HG03460 (cell line): ENCODE data around the gene ELL2.
A peak's percentile ranks its signal among the peaks of the same experiment; 100 is the strongest.
"Not testable (repeated sequence)": the region's sequence is repeated elsewhere in the genome, so short reads cannot be mapped to it uniquely, and the experiment has no call there.

Source experiments
- ATAC-seq: cut with Tn5 transposase; IDR thresholded peaks from one replicate; pipeline ENCODE4 v1.9.1; 2021; ENCODE audit not compliant: unreplicated experiment

ELL2 gene

DNA sequence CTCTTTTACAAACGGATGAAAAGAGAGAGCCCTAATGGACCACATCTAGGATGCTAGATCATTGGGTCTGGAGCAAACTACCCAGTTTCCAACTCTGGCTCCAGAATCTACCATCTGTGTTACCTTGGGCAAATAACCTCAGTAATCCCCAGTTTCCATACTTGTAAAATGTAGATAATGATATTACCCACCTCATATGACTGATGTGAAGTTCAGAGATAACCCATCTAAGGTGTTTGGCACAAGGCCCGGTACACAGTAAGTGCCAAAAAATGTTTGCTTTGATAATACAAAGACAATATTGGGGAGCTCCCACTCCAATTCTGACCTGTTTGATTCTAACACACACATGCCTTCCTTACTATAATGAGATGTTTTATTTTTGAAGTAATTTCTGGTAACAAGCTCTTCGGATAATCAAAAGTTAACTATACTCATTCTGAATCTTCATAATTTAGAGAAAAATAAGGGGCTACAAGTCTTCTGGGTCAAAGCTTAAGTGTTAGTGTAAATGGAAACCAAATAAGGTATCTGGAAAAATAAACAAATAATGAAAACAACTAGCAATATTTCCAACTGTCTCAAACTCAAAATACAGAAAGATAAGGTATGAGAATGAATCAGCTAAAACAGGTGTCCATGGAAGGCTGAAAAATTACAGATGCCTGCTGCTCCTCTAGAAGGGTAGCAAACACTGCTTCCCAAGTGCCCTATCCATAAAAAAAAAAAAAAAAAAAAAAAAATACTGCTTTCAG, 30.4 kb downstream of the ELL2 start:
- ATAC-seq, result no peak

DNA sequence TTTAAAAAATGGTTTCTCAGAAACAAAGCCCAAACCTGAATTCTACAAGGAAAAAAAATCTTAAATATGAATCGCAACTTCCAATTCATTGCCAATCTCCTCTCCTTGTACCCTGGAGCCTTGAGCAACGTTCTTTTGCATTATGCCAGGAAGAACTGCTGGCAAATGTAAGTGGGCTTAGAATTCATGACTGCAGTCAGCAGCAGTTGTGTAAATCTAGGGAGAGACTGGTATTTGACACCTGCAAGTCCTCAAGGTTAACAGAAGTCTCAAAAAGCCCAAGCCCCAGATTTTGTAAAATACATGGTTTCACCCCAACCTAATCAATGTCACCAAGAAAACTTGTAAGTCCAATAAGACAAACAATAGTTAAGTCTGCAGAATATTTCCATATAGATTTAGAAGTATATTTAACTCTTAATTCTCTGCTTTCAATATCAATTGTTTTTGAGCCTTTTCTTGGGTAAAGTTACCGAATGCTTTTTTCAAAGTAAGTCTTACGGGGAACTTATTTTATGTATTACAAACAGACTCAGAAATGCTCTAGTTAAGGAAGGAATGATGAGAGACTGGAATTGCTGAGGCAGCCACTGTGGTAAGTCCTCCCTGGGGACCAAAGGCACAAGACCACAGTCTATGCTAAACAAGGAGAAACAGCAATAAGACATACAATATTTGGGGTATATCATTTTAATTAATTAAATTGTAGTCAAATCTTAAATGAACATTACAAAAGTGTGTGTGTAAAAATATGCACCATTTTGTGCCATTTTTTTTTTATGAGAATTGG, 31.3 kb downstream of the ELL2 start:
- no peak for ATAC-seq

DNA sequence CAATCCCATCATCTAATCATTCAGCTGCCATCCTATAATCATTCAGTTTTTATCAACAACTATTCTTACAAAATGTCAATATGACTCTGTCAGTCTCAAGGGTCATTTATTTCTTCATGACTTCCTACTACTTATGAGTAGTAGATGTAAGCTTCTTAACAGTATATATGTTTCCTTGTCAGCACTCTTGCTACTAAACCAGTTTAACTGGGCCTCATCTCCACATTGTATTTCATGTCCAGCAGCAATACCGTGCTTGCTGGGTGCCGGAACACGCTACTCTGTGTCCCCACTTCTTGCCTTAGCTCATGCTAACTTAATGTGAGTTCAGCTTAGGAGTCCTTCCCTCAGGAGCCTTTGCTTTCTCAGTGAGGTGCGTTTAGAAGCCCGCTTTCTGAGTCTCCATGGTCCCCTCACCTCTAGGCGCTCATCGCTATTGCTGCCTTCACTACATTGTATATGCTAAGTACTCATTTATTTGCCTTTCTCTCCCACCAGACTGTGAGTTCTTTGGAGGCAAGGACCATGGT, 32.9 kb downstream of the ELL2 start:
- ATAC-seq, result no peak

DNA sequence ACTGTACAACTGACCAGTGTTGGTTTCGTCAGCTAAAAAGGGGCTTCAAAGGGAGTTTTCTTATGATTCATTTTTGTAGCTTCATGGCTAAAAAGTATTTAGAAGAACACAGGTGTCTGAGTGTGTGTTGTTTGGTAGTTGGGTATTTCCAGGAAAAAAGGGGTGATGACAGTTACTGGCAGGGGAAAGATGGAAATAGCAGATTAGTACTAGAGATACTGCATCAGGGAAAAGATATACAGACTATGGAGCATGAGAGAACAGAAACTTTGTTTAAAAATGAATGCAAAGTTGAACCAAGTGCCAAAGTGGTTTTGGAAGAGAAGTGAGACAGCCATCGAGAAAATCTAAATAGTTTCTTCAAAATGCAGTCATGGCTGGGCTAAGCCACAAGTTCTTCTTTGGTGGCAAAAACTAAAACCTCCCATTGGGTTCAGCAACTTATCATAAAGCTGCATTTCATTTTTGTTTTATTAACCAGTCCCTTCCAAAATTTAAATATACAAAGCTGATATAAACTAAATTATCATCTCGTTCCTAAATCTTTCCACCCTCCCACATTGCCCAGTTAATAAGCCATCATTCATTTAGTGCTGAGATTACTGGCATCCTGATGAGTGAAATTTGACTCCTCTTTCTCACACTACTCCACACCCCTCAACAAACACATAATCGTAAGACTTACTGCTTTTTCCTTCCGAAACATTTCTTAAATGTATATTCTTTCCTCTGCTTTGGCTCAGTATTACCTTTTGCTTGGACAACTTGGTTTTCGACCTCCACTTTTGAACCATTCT, 33.5 kb downstream of the ELL2 start:
- peak; percentile 48 for ATAC-seq

DNA sequence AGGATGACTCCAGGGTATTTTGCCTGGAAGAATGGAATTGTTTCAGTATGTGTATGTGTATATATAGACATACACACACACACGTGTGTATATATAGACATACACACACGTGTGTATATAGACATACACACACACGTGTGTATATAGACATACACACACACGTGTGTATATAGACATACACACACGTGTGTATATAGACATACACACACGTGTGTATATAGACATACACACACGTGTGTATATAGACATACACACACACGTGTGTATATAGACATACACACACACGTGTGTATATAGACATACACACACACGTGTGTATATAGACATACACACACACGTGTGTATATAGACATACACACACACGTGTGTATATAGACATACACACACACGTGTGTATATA, 34.4 kb downstream of the ELL2 start:
- not testable (repeated sequence) for ATAC-seq

DNA sequence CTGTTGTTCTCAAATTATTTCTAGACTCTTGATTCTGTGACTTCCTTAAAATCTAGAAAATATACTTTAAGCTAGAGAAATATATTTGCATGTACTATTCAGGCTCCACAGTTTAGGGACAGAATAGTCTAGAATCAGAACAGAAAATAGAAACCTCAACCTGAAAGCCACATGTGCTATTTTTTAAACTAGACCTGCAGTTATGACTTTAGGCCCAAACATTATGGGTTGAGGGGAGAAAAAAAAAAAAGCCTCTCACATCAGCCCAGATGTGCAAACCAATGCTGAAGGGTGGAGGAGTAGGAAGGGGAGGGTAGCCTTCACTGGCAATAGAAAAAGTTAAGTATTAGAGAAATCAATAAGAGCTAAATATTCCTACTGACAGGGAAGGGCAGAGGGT, 35.7 kb downstream of the ELL2 start:
- peak; percentile 39 for ATAC-seq

DNA sequence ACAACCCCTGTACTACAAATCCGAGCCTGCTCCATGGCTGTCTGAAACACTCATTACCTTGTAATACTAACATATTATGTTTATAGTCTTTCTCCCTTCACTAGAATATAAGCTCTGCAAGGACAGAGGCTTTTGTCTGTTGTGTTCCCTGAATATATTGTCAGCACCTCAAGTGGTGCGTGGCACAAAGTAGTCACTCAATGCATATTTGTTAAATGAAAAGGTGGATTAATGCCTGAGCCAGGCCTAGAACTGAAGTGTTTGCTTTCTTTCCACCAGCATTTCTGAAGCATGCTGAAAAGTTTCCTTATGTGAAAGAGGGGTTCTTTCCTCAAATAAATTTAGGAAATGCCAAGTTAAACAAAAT, 36.3 kb downstream of the ELL2 start:
- no peak for ATAC-seq

DNA sequence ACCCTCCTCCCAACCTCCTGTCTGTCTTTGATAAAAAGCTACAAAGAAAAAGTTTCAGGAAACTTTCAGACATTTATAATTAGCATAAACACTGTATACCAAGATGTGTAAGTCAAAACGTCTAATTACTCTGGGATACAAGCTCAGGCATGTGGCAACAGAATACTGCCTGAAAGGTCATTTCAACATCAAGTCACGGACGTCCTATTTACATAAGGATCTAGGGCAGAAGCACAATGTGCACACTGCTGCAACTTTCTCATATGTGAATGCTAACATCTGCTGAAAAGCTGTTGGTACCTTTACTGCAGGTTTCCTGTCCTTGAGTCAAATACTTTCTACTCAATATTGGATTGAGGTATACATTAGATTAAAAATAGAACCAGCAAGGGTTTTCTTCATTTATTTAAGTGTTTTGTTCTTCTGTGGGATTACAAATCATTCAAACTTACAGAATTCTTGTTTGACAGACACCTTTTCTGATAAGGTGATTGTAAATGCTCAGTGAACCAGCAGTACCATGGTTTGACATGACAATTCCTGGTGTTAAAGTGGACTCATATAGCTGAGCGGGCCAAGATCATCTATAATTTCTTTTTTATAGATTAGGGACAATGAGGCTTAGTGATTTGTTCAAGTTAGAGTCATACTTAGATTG, 36.8 kb downstream of the ELL2 start:
- ATAC-seq, result no peak

DNA sequence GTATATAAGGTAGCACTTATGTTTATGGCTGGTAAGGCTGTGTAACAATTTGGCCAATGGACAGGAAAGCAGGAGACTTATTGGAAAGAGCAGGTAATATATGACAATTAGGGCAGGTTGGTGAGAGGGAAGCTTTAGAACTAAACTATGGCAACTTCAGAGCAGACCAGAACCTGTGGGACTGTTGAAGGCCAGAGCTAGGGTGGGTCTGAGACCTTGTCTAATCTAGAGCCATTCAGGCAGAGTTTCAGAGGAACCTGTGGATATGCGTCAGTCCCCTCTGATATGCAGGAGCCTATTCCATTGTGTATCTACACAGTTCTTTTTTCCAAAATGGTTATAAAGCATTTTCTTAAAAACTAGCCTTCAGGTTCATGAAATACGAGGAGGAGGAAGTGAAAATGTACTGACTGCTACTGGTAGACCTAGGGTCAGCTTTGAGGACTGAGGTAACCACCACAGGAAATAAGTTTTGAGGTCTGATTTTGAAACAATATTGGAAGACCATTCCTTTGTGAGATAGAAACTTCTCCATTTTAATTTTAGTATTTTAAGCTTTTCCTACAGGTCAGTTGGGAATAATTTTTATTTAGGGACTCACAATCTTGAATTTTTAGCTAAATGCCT, 37.6 kb downstream of the ELL2 start:
- peak; percentile 40 for ATAC-seq

DNA sequence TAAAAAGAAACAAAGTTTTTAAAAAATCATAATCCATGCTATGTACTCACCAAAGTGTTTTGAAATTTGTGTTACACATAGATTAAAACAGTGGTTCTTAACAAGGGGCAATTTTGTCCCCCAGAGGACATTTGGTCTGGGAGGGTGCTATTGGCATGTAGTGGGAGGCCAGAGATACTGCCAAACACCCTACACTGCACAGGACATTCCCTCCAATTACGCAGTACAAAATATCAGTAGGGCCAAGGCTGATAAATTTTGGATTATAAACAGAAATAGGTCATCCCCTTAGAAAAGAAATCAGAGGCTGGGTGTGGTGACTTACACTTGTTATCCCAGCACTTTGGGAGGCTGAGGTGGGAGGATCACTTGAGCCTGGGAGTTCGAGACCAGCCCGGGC, 38.9 kb downstream of the ELL2 start:
- ATAC-seq, result no peak

DNA sequence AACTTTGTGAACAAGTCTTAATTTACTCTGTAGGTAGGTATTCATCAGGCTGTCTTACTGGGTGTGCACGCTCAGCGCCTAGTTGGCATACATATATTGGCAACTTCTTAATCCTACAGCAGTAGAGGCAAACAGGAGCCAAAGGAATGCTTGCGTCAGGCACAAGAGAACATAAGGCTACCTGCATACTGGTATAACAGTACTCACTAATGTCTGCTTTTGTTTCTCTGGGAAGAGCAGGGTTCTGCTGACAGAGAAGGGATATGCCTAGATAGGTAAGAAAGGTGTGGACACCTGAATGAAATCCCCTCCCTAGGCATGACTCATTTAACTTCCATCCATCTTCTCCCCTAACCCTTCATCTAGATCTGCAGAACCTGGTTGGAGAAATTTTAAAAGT, 40.1 kb downstream of the ELL2 start:
- no peak for ATAC-seq

DNA sequence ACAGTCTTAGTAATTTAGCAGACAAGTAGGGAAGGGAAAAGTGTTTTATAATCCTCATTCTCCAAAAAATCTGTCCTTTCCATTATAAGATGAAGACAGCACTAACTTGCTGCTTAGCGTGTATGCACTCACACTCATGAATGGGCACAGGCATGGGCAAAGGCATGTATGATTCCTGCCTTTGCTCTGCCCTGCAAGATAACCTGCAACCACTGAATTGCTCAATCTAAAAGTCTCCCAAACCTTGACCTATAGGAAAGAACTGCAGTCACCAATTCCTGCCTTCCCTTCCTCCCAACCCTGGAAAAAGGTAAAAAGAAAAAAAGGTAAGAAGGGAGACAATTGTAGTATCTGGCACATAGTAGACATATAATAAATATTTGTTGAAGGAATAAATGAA, 40.8 kb downstream of the ELL2 start:
- no peak for ATAC-seq

DNA sequence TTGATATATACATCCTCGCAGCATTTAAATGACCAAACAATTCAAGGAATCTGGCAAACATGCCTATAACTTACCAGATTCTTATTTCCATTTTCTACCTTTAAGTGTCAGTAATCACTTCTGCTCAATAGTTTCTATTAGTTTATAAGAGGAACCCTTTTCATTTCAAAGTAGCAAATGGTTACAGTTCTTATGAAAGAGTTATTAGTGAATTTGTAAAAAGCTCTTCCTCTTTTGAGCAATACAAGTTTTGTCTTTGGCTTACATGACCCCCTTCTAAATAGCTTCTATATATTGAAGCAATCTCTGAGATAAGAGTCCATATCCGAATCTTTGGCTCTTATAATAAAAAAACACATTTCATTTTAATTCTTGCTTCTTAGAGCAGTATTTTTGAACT, 42.0 kb downstream of the ELL2 start:
- no peak for ATAC-seq

DNA sequence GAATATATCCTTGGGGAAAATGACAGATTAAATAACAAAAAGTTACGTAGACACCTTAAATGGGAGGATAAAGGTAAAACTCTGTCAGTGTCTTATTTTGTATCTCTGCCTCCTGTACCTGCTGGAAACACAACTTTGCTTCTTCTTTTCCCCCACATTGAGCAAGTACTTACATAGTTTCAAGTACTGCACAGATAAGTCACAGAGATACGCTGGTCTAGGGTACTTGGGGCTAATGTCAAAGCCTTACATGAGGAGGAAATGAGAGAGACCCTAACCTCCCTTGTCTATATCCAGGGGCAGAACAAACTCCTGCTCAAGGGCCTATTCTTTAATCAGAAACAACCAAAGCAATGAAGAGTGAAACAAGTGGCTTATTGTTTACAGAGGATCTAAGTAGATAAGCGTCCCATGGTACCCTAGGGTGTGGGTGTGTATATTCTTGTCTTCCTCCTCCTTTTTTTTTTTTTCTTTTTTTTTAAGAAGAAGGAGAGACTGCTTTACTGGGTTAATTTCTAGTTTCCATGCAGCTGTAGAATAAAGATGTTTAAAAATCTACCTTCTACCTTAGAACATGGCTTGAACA, 43.1 kb downstream of the ELL2 start:
- no peak for ATAC-seq

DNA sequence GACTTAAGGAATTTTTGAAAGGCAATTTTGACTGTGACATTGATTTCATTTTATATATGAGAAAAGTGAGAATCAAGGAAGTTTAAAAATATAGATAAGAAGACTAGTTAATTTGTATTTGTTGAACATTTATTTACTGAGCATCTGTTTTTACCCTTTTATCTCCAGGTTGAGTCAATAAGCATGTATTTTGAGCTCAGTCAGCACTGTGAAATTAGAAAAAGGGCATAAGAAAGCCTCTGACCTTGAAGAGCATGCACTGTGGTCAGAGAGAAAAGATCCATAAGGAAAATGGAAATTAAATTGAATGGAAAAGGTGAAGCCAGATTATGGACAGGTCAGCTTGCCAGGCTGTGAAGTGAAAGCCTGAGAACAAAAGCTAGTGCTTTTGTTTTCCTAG, 44.4 kb downstream of the ELL2 start:
- no peak for ATAC-seq

DNA sequence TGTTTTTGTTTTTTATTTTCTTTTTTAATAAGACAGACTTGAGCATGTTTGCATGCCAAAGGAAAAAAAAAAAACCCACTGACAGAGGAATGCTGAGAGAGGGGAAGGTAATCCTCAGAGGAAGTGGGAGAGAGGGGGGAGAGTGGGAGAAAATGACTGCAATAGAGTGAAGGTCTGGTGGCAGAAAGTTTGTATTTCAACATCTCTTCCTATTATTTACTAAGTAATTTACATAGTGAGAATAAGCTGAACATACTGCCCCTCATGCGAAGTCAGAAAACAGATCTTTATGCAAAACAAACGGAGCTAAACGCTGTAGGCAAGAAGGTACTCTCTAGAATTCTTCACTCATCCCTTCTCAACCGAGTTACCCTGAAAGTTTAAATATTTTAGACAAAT, 45.0 kb downstream of the ELL2 start:
- no peak for ATAC-seq

DNA sequence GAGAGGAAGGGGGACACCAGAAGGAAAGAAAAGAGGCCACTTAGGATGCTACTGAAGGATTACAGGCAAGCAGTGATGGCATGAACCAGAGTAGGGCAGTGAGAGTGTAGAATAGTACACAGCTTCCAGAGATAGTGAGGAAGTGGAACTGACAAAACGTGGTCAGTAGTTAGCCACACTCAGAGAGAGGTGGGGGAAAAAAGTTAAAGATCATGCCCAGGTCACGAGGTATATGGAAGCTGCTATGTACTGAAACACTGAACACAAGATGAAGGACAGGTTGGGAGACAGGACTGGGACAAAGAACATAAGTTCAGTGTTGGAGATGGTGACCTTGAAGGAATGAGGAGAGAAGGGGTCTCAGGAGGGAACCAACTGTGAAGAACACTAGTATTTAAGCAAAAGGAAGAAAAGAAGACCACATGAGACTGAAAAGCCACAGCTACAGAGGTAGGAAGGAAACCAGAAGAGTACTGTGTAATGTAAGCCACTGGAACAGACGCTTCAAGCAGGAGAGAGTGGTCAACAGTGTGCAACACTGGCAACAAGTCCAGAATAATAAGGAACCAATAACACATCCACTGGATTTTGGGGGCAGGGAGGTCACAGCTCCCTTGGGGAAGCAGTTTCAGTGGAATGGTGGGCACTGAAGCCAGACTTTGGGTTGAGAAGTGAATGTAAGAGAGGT, 45.5 kb downstream of the ELL2 start:
- ATAC-seq, result peak; percentile 64

DNA sequence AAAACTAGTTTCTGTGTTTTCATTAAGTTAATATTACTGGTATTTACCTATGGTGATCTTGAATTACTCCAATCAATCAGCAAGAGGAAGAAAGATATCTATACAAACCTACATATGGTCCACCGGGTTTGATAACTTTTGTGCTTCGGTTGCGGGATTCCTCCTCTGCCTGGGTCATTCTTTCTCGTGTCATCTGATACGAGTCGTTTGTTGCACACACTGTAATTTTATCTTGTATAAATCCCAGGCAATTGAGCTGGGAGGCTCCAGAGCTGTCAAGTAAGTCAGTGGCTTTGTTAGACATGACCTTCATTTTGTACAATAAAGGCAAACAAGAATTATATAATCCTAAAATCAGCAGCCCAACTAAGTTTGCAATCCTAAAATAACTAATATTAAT, 48.0 kb downstream of the ELL2 start:
- ATAC-seq, result no peak

DNA sequence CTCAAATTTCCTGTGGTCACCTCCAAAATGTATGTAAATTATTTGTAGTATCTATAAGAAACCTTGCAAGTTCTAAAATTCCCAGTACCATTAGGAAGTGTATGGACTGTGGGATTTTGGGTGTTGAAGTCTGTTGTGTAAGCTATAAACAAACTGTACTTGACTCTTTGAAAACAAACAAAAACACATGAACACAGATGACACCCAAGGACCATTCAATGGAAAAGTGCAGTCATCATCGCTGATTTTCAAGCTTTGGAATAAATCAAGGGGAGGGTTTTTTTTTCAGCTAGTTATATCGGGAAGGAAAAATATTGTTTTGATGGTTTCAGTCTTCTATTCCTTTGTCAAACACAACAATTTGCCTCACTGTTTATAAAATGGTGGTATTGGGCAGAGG, 49.6 kb downstream of the ELL2 start:
- ATAC-seq, result no peak

DNA sequence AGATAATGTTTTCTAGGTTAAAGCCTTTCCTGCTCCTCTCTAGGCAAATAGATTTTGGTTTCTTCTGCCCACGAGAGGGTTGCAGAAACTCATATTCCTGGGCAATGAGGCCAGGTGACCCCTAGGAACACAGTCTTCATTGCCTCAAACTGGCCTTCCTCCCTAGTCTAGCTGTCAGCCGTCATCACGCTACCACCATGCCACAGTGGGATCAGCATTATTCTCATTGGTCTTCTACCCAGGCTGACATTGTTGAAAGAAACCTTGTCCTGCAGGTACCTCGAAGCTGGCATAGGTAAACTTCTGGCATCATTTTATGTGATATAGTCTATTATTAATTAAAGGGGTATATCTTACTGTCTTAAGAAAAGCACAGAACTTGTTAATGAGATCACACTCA, 51.1 kb downstream of the ELL2 start:
- ATAC-seq, result no peak
